ENCODE measurements around the gene CXCR5.
A peak's percentile ranks its signal among the peaks of the same experiment; 100 is the strongest.

CXCR5 gene

DNA sequence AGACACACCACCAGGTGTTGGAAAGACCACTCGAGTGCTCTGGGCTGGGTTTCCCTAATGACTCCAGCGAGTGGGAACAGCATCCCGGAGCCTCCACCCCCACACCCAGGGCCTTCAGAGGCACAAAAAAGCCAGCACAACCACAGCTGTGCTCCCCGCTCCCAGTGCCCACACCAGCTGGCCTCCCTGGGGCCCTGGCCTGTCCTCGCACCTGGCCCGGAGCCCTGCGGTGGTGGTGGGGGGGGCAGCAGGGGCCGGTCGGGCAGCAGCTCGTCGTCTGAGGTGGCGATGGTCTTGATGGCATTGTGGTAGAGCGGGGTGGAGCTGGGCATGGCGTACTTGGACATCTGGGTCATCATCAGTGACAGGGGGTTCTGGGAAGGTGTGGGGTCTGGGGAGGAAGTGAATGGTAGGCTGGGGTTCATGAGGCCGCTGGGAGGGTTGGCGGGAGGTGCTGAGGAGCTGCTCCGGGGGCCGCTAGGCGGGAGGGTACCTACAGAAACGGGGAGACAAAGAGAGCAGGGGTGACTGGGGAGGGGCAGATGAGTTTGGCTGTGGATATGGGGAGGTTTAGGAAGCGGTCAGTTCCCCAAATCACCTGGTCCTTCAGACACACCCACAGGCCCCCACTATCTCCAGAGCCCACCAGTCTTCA lies 16.1 kb downstream of the CXCR5 start:
- DNase-seq, result no peak

DNA sequence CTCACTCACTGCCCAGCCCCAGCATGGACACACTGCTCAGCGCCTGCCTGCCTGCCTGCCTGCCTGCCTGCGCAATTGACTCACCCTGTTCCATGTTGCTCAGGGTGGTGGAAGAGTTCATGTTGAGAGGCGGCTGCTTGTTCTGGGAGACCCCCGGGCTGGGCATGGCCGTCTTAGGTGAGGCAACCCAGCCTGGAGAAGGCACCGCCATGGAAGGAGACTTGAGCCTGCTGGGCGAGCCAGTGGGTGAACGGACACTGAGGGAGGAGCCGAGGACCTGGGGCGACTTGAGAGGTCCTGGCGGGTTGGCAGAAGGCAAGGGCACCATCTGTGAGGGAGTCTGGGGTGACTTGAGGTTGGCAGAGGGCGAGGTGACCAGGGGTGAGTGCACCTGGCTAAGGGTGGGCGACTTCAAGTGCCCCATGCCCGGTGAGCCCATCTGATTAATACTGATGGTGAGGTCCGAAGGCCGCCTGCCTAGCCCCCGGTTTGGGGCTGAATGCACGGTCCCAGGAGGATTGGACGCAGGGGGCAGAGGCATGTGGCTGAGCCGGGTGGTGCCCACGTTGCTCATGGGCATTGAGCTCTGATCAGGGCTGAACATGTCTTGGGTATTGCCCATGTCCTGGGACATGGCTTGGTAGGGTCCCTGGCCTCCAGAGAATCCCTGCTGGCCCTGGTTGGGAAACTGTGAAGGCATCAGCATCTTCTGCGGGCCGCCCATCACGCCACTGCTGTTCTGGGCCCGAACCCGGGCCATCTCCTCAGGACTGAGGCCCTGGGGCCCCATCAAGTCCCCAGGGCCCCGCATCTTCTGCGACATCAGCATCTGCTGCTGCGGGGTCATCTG lies 17.1 kb downstream of the CXCR5 start:
- no peak for DNase-seq

DNA sequence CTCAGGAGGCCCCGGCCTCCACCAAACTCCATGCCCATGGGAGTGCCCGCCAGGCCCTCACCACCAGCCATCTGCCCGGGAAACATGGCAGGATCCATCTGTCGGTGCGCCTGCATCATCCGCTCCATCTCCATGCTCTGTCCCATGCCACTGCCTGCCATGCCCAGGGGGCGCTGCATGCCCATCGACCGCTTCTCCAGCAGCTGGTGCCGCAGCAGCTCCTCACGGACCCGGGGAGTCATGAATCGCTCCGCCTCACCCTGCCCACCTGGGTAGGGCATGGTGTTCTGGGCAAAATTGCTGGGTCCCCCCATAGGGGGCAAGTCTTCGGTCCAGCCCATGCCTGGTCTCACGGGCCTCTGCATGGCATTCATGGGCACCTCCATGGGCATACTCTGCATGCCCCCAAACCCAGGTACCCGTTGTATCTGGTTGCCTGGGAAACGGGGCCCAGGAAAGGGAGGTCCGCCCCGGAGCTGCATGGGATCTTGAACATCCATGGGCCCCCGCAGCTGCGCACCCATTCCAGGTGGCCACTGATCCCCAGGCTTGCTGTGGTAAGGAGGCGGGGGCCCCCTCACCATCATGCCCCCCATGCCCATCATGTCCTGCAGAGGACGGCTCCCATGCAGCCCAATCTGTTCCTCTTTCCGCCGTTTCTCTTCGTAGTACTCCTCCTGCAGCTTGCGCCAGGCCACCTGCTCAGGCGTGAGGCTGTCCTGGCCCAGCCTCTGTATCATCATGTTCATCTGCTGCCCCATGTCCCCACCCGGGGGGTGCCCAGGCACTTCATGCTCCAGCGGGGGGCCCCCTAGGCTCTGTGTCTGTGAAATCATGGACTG lies 18.0 kb downstream of the CXCR5 start:
- DNase-seq, result no peak

DNA sequence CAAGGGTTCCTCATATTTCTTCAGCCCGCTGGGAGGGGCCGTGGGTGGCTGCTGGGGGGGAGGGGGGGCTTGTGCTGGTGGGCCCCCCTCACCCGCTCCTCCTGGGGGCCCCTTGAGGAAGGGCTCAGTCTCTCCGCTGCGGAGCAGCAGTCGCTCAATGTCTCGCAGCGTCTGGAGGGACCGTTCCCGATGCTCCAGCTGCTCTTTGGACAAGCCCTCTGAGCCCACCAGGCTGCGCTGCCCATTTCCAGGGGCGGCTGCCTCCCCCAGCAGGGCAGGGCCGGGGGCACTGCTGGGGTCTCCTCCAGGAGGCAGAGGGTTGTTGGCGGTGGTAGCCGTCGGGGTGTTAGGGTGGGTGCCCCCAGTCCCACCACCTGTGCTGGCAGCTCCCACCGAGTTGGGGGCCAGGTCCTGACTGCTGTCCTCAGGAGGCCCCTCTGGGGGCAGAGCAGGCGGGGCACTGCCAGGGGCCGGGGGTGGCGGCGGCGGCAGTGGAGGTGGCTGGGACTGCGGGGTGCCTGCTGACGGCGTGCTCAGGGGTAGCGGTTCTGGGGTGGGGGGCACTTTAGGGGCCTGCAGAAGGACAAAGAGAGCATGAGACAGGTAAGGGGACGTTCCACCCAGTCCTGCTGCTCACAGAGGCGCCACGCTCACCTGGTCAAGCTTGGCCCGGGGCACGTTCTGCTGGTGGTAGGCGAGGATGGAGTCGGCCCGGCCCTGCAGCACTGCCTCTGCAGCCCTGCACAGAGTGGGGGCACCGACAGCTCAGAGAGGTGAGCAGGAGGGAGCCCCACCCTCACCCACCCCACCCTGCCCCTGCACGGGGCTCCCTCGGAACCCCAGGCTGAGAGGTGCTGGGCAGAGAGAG lies 18.9 kb downstream of the CXCR5 start:
- DNase-seq, result no peak

DNA sequence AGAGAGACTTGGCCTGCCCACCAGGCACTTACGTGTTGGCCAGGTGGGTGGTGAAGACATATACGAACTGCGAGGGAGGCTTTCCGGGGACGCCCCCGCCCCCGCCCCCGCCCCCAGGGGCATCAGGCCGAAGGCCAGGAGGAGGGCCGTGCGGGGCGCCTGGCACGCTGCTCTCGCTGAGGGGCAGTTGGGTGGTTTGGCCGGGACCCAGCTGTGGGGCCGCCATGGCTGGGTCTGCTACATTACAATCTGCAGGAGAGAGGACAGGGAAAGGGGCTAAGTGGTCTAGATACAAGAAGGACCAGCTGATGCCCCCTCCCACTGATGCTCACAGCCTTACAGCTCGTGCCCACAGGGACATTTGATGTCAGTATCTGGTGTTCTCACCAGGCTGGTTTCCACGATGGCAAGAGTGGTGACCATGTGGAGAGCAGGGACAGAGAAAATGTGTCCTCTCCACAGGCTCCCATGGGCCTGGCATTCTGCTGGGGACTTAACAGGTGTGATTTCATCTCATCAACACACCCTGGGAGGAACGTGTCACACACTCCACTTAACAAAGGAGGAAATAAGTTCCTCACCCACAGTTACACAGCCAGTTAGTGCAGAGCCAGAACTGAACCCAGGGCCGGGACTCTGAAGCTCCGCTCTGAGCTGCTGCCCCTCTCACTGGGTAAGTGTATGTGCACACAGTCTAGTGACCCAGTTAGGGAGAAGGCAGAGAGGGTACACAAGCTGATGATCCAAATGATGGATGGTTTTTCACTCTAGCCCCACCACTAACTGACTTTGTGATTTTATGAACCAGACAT lies 19.7 kb downstream of the CXCR5 start:
- no peak for DNase-seq

DNA sequence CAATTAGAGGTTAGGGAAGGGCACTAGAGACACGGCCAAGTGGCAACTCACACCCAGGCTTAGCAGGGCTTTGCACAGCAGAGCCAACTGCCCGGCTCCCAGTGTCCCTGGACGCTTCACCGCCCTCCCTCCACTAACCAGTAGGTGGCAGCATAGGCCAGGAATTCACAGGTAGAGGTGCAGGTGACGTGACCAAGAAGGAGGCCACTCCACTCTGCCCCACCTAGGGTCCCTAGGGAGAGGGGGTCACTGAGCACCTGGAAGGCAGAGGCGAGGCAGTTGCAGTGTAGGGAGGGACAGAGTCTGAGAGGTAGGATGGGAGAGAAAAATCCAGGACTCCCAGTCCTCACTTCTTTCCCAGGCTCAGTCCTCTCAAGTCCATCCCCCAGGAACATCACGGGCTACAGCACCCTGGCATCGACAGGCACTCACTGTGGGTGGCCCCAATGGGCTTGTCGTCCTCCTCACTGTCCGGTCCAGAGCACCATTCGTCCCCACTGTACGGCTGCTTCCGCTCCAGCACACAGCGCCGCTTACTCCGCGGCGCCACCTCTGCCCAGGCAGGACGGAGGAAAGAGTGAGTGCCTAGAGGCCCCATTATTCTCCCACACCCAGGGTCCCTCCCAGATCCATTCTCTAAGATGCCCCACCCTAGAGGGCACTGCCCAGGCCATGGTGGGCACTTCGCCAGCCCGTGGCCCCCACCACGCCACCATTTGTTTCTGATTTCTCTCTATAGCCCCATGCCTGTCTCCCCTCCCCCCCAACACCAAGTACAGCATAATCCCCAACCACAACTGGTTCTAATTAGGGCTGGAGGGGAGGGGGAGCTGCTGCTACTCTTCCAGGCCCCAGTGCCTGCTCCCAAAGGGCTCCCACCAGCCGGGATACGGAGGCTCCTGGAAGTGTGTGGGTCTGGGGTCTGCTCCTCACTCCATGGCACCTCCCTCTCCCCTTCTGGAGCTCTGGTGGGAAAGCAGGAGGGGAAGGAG lies 23.7 kb downstream of the CXCR5 start:
- peak; percentile 88 for DNase-seq

DNA sequence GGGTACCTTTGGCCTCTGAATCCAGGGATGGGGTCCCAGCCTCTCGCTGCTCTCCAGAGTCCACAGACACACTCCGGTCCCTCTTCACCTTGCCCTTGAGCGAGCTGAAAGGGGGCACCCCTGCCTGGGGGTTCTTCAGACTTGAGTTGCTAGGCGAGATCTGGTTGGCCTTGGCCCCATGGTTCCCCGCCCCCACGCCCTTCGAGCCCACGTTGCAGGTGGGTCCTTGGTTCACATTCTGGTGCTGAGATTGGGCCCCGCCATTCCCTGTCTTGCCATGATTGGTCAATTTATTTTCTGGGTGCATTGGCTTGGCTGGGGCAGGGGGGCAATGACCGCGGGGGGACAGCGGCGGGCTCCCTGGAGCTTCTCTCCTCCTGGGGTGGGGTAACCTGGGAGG lies 24.6 kb downstream of the CXCR5 start:
- no peak for DNase-seq

DNA sequence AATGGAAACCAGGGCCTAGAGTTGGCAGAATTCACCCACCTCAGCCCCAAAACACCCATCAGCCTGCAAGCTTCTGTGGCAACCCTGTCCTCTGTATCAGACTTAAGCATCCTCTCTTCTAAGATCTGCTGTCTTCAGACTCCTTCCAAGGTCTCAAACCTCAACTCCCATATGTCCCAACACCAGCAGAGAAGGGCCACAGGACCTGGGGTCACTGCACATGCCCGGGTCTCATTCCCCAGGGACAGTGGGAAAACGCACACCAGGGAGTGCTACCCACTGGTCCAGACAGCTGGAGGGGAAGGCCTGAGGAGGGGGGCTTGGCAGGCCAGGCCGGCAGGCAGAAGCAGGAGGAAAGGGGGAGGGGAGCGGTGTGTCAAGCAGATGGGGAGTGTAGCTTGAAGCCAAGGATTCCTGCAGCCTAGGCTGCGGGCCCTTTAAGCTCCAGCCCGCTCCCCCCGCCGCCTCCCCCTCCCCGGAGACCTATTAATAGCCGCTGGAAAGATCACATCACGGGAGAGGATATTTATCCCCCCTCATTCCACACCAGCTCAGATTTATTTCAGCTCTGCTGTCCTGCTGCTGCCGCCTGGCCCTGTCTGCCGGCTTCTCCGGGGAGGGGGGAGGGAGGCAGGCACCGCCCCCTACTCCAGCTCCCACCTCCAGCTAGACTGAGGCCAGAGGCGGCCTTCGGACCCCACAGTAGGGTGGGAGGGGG lies 25.4 kb downstream of the CXCR5 start:
- no peak for DNase-seq

DNA sequence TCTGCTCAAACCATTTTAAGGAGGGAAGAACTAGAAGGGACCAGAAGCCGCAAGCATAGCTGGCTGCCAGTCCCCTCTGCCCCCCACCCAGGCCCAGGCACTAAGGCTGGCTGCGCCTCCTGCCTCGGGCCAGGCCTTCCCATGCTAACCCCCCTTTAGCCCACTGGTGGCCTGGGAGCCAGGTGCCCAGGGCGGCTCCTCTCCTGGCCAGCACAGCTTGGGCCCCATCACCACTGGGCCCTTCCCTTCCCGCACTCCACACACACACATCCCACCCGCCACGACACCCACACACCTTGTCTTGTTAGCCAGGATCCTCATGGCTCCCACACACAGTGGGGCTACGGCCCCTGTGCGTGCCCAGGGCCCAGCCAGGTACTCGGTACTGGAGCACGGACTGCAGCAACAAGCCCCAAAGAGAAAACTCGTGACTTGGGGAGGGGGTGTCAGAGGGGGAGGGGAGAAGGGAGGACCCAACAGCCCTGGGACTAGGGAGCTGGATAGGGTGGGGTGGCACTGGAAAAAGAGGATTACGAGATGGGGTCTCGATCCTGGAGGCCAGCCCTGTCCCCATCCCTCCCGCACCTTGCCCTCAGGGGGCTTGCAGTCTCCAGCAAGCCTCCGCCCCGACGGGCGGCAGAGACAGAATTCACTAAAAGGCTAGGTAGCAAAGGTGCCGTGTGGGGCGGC lies 26.1 kb downstream of the CXCR5 start:
- DNase-seq, result no peak

DNA sequence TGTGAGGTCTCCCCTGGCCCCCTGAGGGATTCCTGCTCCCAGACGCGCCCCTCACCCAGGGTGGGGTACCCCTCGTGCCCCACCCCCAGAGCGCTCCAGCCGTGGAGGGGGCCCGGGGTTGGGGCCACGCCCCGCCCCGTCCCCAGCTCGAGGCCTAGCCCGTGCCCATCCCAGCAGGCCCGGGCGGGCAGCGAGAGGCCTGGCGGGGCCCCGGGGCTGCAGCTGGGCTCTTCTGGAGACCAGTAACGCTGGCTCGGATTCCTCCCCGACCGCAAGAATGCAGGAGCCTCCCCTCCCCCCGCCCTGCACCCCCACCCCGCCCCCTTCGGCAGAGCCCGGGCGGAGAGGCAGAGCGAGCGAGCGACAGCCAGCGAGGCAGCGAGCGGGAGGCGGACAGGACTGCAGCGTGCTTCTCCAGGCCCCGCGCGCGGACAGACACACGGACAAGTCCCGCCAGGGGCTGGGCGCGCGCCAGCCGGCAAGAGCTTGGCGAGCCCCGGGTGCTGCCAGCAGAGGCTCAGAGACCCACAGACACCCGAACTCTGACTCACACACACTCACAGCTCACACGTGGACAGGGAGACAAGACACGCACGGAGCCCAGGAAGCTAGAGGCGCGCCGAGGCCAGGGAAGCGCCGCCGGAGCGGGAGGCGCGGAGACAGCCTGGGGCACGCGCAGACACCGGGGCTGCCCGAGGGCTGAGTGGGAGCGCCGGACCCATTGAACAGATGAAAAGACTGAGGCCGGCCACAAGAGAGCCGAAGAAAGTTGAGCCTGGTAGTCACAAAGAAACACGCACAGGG lies 26.8 kb downstream of the CXCR5 start:
- DNase-seq, result no peak

DNA sequence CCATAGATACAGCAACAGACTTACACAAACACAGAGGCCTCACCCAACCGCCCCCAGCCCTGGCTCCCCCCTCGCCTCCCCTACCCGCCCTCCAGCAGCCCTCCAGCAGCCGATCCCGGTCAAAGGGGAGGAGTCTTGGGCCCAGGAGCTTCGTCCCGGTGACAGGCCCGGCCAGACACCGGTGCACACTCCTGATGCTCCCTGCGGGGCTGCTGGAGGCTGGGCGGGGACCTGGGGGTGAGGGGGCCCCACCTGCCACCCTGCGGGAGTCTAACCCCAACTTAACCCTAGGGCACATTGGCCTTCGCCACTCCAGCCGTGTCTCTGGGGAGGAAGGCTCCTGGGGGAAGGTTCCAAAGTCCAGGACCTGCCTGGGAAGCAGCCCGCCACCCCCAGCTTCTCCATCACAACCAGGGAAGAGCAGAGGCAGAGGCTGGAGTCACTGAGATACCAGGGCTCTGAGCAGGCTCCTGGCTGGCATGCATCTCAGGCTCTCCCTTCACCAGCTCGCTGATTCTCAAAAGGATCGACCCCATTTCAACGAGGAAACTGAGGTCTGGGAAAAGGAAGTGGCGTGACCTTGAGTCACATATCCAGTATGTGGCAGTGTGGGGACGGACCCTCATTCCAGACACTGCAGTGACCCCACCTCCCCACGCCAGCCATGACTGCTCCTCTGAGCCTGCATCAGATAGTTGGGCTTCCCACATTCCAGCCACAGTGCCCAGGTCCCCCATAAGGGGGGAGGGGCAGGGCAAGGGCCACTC lies 27.6 kb downstream of the CXCR5 start:
- DNase-seq, result no peak

DNA sequence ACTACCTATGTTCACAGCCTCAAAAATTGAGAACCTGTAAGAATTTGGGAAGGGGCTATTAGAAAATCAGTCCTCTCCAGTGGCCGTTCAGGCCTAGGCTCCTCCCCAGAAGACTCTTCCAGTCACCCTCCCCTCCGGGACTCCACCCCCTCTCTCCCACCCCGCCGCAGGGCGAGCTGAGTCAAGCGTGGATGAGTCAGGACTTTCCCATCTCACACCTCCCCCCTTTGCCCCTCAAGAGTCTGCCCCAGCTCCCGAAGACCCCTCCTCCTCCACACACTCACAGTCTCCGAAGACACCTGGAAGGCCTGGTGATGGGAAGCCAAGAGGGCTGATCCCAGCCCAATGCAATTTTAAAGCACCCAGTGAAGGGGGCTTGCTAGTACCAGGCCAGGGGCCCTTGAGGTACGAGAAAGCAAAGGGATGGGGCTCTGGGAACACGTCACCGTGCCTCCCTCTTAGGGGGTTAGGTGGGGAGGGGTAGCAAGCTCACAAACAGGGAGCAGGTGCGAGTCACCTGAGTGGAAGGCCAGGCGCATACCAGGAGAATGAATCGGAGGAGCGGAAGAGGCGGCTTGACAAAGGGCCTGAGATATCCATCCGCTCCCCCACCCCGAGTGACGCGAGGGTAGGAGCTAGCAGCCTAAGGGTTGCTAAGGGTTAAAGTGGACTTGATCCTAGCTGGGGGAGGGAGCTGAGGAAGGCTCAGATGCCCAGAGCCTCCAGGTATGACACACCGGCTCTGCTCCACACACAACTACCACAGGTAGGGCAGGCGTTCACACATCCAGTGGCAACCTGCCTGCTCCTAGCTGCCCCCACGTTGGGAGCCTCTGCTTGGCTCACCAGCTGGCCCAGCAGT lies 28.4 kb downstream of the CXCR5 start:
- peak; percentile 62 for DNase-seq

DNA sequence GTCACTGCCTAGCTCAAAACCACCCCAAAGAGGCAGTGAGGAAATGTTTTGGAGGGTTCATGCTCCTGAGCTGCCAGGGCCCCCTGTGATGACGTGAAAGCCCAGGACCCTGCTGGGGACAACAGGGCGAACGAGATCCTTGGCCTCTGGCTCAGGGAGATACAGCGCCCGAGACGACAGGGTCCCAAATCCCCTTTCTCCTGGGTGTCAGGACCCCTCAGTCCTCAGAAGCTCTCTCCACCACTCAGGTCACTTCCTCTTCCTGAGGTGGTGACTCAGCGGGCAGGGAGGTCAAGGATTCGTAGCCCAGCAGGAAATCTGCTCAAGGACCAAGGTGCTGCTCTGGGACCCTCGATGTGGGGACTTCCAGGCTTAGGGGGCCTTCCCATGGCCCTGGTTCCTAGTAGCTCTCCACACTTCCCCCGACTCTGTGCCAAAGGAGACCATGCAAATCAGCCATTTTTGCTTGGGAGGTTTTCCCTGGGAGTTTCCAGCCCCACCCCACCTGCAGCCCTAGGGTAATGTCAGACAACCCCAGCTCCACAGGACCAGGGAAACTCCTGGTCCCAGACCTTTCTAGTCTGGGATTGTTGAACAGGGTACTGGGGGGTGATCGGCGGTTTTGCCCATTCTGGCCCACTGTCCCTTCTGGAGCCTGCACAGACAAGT lies 29.2 kb downstream of the CXCR5 start:
- no peak for DNase-seq

DNA sequence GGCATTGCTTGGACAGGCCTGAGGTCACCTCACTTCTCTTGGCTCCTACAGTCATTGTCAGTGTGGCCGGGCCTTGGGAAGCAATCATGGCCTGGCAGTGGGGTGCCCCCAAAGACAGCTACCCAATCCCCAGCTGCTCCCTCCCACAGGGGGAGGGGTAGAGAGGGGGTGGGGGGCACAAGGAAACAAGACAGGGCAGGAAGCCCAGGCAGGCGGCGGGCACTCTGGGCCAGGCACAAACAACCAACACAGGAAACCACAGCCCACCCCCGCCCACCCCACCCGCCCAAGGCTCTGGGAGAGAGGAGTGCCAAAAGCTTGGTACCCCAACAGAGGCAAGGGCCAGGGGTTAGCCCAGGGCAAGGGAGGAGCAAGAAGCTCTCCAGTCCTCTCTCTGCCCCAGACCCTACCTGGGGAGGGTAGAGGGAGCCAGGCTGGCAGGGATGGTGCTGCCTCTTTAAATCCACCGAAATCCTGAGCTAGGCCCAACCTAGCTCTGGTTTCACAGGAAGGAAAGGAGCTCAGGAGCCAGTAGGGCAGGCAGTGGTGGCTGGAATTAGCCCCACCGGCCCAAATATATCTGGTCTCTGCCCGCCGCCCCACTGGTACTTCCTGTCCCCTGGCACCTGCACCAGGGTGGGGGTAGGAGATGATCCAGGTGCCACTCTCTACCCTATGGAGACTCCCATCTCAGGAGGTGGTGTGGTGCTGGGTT lies 29.9 kb downstream of the CXCR5 start:
- DNase-seq, result no peak
